HG03039 (cell line): ENCODE data around the gene NSMCE1.
"Not testable (repeated sequence)": the region's sequence is repeated elsewhere in the genome, so short reads cannot be mapped to it uniquely, and the experiment has no call there.

ENCODE experiments used
- ATAC-seq: cut with Tn5 transposase; IDR thresholded peaks from one replicate; pipeline ENCODE4 v1.9.1; 2021; ENCODE audit warnings: mild to moderate bottlenecking, moderate library complexity; ENCODE audit not compliant: unreplicated experiment

NSMCE1 gene

DNA sequence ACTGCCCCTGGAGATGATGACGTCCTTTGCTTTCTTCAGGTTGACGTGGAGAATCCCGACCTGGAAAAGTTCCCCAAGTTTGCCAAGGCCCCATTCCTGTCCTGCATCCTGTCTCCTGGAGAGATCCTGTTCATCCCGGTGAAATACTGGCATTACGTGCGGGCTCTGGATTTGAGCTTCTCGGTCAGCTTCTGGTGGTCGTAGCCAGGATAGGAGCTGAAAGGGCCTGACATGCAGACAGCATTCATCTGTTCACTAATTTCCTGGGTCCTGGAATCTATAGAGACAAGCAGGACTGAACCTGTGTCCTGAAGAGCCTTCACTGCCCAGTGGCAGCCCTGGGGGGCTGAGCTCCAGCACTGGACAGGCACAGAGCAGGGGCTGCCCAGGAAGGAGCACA, 48.0 kb downstream of the NSMCE1 start:
- no peak for ATAC-seq

- no peak for ATAC-seq
Measured at GRCh38 chr16:27220120-27220519, 48.5 kb downstream of the NSMCE1 start.

GRCh38 chr16:27219161-27219560, 49.4 kb downstream of the NSMCE1 start:
- ATAC-seq: no peak

GRCh38 chr16:27218756-27219155, 49.8 kb downstream of the NSMCE1 start:
- ATAC-seq: no peak

DNA sequence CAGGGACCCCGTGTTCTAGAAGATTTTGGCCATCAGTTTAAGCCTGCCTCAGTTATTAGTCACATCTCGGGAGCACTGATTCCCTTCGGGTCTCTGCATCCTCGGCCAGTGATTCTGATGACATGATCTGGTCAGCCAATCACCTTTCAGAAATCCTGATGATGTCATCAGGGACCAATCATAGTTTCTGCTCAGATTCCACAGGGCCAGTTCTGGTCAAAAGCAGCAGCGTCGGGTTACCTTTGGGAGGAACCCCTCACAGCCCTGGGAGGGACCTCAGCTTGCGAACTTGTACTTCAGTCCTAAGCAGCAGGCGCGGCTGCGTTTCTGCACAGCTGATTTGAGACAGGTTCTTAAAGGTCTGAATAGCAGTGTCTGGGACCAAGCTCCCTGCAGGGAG, 51.3 kb downstream of the NSMCE1 start:
- no peak for ATAC-seq

- no peak for ATAC-seq
Measured at GRCh38 chr16:27216297-27216885, 52.2 kb downstream of the NSMCE1 start.

DNA sequence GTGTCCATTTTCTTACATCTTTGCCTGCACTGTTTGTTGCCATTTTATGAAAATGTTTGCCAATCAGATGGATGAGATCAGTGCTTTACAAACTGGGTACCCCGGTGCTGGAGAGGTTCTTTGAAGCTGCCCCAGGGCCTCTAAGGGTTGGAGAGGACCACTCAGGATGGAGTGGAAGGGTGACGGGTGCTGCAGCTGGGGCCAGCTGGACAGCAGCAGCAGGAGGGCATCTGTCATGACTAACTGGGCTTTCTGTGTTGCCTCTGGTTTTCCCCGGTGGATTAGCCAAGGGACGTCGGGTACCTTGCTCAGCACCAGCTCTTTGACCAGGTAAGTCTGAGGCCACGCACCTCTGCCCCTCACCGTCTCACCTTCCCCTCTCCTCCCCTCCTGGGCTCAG, 52.9 kb downstream of the NSMCE1 start:
- no peak for ATAC-seq

- ATAC-seq: no peak
Measured at GRCh38 chr16:27214084-27214961, 54.2 kb downstream of the NSMCE1 start.

DNA sequence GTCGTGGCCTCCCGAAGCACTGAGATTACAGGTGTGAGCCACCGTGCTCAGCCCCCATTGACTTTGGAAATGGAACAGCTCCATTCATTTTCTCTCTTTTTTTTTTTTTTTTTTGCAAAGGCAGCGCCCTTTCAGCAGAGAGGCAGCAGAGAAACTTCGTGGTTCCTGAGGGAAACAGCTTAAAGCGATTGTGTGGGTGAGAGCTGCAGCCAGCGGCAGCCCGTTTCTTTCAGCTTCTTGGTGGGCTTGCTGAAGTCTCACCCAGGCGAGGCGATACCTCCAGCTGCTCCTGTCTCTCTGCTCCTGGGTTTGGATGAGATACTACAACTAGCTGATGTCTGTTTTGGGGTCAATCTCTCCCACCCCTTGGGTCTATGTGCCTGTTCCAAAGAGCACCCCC, 57.5 kb downstream of the NSMCE1 start:
- ATAC-seq: no peak

DNA sequence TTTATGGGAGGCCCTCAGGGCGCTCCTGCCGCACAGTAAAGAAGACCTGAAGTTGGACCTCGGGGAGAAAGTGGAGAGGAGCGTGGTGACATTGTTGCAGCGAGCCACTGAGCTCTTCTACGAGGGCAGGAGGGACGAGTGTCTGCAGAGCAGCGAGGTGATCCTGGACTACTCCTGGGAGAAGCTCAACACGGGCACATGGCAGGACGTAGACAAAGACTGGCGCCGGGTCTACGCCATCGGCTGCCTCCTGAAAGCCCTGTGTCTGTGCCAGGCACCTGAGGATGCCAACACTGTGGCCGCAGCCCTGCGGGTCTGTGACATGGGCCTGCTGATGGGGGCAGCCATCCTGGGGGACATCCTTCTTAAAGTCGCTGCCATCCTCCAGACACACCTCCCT, 58.4 kb downstream of the NSMCE1 start:
- no peak for ATAC-seq

DNA sequence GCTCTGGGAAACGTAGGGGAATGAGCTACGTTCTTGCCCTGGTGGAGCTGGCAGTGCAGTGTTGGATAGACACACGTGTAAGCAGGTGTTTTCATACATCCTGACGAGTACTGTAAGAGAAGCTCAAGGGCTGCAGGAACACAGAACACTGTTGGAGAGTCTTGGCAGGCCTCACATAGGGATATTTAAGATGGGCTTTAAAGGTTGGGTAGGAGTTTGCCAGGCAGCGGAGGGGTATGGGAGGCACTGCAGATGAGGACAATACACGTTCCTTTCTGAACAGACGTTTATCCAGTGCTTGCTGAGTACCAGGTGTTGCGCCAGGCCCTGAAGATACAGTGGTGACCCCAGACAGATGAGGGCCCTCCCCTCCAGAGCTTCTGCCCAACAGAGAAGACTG, 59.0 kb downstream of the NSMCE1 start:
- ATAC-seq: no peak

DNA sequence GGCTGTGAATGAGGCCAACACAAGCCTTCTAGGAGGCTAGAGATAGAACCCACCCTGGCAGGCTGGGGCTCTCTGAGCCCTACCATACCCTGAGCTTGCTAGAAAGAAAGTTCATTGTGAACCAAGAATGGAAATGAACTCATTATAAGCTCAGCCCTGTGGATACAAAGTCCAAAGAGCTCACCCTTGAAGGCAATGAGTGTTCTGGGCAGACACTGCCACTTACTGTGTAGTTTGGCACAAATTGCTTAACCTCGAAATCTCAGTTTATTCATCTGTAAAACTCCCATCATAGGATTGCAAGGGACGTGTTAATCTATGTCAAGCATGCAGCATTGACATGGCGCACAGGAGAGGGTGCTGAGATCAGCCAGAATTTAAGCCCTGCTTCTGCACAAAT, 59.8 kb downstream of the NSMCE1 start:
- ATAC-seq: no peak

DNA sequence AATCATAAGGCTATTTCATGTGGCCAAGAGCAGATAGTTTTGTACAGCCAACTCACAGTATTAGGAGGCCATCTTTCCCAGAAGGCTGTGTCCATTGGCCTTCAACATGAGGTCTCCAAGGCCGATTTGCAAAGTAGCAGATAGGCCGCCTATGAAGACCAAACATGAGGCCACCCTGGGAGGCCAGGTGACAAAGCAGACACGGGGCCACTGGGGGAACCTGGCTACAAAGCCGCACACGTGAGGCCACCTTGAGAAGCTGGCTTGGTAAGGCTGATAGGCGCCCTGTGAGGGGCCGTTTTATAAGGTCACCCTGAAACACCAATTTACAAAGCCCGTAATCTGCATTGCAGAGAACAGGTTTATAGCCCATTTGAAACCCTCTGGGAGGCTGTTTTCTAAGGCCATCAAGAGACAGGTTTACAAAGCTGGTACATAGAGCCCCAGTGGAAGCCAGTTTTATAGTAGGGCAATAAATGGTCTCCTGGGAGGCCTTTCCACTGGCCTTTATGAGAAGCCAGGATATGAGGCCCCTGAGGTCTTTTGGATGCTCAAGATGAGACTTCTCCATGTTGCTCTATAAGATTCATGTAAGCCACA, 60.4 kb downstream of the NSMCE1 start:
- ATAC-seq: no peak

DNA sequence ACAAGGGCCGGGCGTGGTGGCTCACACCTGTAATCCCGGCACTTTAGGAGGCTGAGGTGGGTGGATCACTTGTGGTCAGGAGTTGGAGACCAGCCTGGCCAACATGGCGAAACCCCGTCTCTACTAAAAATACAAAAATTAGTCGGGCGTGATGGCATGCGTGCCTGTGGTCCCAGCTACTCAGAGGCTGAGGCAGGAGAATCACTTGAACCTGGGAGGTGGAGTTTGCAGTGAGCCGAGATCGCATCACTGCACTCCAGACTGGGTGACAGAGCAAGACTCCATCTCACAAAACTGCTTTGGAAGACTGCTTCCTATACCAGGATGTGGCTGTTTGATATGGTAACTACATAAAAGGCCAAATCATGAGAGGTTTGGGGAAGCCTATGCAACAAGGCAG, 61.5 kb downstream of the NSMCE1 start:
- not testable (repeated sequence) for ATAC-seq

DNA sequence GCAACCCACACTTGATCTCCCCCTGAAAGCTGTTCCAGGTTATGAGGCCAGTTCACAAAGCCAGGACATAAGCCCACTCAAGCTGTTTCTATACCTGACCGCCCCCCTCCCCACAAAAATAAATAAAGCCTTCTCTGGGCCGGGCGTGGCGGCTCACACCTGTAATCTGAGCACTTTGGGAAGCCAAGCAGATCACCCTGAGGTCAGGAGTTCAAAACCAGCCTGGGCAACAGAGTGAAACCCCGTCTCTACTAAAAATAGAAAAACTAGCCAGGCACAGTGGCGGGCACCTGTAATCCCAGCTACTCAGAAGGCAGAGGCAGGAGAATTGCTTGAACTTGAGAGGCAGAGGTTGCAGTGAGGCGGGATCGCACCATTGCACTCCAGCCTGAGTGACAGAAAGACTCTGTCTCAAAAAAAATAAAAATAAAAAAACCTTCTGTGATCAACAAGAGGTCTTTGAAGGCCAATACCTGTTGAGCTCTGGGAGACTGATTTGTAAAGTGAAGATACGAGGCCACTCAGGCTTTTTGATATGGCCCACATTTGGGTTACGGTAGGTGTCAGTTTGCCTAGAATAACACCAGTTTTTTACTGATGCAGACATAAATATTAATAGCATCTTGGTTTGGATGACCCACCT, 63.0 kb downstream of the NSMCE1 start:
- no peak for ATAC-seq

GRCh38 chr16:27204312-27204915, 64.2 kb downstream of the NSMCE1 start:
- ATAC-seq: no peak

DNA sequence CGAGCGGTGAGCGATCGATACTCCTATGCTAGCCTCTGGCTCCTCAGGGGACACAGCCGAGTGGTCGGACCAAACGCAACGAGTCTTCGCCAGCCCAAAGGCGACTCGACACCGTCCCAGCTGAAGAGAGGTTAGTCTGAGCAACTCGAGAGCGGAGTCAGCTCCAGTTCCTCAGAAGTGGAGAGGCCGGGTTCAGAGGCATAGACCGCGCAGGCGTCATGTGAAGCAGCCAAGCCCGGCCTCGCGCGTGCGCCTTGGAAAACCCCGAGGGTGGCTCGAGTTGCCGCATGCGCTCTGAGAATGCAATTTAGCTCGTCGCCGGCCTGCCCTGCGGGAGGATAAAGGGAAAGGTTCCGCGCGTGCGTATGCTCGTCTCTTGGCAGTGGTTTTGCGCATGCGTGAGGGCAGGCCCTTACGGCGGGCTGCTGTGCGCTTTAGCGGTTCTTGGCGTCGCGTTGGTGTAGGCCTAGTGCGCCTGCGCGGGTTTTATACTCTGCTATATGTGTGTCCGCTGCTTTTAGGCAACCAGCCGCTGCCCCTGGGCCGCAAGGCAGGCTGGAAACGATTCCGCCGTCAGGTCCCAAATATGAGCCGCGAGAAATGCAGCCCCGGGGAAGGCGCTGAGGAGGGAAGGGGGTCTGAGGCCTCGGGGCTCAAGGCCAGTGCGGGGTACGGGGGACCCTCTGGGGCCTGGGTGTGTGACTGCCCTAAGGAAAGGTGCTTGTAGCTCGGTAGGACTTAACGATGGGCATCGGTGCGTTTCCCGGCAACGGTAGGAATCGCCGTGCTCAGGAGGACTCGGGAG, 64.9 kb downstream of the NSMCE1 start, which contains the start of gene KDM8:
TSS of gene KDM8 (plus strand) at position 20 of the 805 bp plus-strand sequence. CDS start 6,598 bp downstream, outside the sequence.
- peak; percentile 83 for ATAC-seq

DNA sequence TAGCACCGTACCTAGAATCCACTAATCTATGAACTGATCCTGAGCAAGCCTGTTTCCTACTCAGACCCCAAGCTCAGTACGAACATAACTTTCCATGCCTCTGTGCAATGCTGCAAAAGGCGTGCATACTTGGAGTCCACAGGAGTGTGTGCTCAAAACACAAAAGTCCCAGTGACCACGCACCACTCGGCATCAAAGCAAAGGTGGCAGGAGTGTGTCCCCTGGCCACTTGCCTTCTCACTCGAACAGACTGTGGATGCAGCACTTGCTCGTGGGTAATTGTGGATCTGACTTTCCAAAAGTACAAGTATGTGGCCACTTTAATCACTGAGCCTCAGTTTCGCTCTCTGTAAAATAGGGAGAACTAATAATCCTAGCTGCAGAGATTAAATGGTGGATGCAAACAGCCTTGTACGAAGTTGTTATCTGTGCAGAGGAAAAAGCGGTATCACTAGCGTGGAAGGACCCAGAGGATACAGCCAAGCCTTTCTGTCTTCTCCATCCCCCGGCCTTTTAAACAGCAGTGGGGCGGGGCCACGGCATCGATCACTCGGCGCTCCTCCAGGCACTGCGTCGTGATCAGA, 65.6 kb downstream of the NSMCE1 start:
- ATAC-seq: peak; percentile 57

- not testable (repeated sequence) for ATAC-seq
Measured at GRCh38 chr16:27200914-27201313, 67.7 kb downstream of the NSMCE1 start.

DNA sequence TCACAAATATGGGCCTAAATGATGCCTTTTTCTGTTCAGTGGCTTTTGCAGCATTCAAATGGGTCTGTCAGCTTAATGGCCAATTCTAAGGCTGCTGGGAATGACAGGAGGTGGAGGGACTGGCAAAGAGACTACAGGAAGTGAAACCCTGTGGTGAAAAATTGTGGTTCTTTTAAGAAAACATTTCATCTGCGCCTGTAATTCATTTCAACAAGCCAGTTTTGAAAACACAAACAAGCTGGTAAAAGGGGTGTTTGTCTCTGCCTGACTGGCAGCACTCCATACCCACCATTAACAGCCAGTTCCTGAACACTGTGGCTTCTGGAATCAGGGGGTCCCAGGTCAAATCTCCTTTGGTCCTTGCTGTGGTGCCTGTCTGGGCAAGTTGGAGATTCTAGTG, 68.8 kb downstream of the NSMCE1 start:
- no peak for ATAC-seq
